Measurements from ENCODE around the gene TMEM247.

GRCh38 chr2:46436800-46437199 is 42.6 kb upstream of the TMEM247 start:
- TF ChIP-seq CTCF (IDR thresholded peaks at IDR 0.05): no peak
- no peak for TF ChIP-seq POLR2A (IDR thresholded peaks at IDR 0.05)

Data from adrenal gland (tissue), 5 donors.